GM12878 (cell line): ENCODE data around the gene TMEM132C. TPM values are rescaled to one million over a fixed set of nuclear protein-coding genes. Genes with fewer than 3 reads are reported as not detected.

Source experiments
- ATAC-seq: fragments of 200-7000 bp; cut with Tn5 transposase; 3 replicates; pipeline ENCODE4 v1.9.1; 2020; ENCODE audit warnings: mild to moderate bottlenecking, moderate library complexity
- BruUV-seq: library from RNA; stranded (reverse); fragments of 400-500 nt; replicated peaks from 2 replicates; lab custom pipeline; 2021; lab: Mats Ljungman, UMichigan
- CTCF ChIA-PET: fragments of 300-600 bp; sonication (Branson Sonifier 250); formaldehyde crosslinking; extraction: SDS; loops from one replicate; lab custom pipeline; 2021; ENCODE audit warnings: inconsistent platforms; lab: Yijun Ruan, JAX
- POLR2A ChIA-PET: fragments of 350-600 bp; formaldehyde crosslinking; extraction: SDS; loops from one replicate; lab custom pipeline; 2021; ENCODE audit warnings: inconsistent platforms; lab: Charles Lee
- RAD21 ChIA-PET: fragments of 300-600 bp; sonication (Branson Sonifier 250); formaldehyde crosslinking; loops from one replicate; lab custom pipeline; 2023; ENCODE audit warnings: antibody characterized with exemption; ENCODE audit not compliant: unreplicated experiment; lab: Charles Lee
- SMC1A ChIA-PET: fragments of 300-600 bp; sonication (Branson Sonifier 250); formaldehyde crosslinking; loops from one replicate; lab custom pipeline; 2023; ENCODE audit not compliant: unreplicated experiment, uncharacterized antibody; lab: Charles Lee
- DNase-seq: peaks from one replicate; pipeline ENCODE4 v3.0.0-alpha.2; 2011; ENCODE audit warnings: low read depth, low spot score
- FAIRE-seq: peaks from 3 replicates; lab custom pipeline; 2011; peaks lifted over from hg19 to GRCh38; lab: Jason Lieb, UNC
- H2AFZ ChIP-seq: 2 replicates; pipeline ENCODE4 v1.6.0; 2011; ENCODE audit warnings: low read depth, low read length, control low read depth; ENCODE audit not compliant: control insufficient read depth
- H3K27ac ChIP-seq: 2 replicates; pipeline ENCODE4 v1.5.1; 2011; ENCODE audit warnings: control low read depth; ENCODE audit not compliant: control insufficient read depth, insufficient read depth
- H3K27me3 ChIP-seq, 2 experiments: replicated peaks in 1 of 2; 2 replicates each; pipeline versions ENCODE4 v1.6.0 to v1.6.1; 2011; ENCODE audit warnings: low read length in 1 of 2; ENCODE audit not compliant: control insufficient read depth in 2 of 2, insufficient read depth in 2 of 2
- H3K36me3 ChIP-seq, 2 experiments: 2 replicates each; pipeline ENCODE4 v1.5.1; 2011; ENCODE audit warnings: low read length in 1 of 2; ENCODE audit not compliant: control insufficient read depth in 2 of 2, insufficient read depth in 2 of 2
- H3K4me1 ChIP-seq: 2 replicates; pipeline ENCODE4 v1.6.1; 2011; ENCODE audit warnings: mild to moderate bottlenecking, low read length, moderate library complexity, mixed read lengths; ENCODE audit not compliant: control insufficient read depth, insufficient read depth
- H3K4me2 ChIP-seq: 2 replicates; pipeline ENCODE4 v1.6.0; 2011; ENCODE audit warnings: control low read depth; ENCODE audit not compliant: control insufficient read depth, insufficient read depth
- H3K4me3 ChIP-seq: fragments of 200-600 bp; sonication (generic); 2 replicates; pipeline ENCODE4 v1.5.1; 2016
- H3K79me2 ChIP-seq: 2 replicates; pipeline ENCODE4 v1.6.0; 2011; ENCODE audit warnings: low read length; ENCODE audit not compliant: control insufficient read depth, insufficient read depth
- H3K9ac ChIP-seq: 2 replicates; pipeline ENCODE4 v1.8.0; 2011; ENCODE audit warnings: low read length, control low read depth, mixed read lengths; ENCODE audit not compliant: control insufficient read depth, insufficient read depth
- H3K9me3 ChIP-seq: replicated peaks from 3 replicates; pipeline ENCODE4 v1.5.1; 2011; ENCODE audit warnings: mild to moderate bottlenecking, low read length; ENCODE audit not compliant: control insufficient read depth, insufficient read depth
- H4K20me1 ChIP-seq: 2 replicates; pipeline ENCODE4 v1.6.0; 2011; ENCODE audit not compliant: control insufficient read depth, insufficient read depth
- BCL3 ChIP-seq: IDR thresholded peaks from 2 replicates; pipeline ENCODE4 v1.6.1; 2011; ENCODE audit warnings: borderline replicate concordance, low read depth, mild to moderate bottlenecking, moderate library complexity, low read length; ENCODE audit not compliant: insufficient read depth, poor library complexity, severe bottlenecking
- CREM ChIP-seq: IDR thresholded peaks from 2 replicates; pipeline ENCODE4 v1.6.1; 2014; ENCODE audit warnings: antibody characterized with exemption, low read depth
- KLF5 ChIP-seq: fragments of 450-650 bp; IDR thresholded peaks from 2 replicates; pipeline ENCODE4 v1.6.1; 2014; ENCODE audit warnings: mild to moderate bottlenecking; ENCODE audit not compliant: partially characterized antibody
- MYB ChIP-seq: fragments of 150-350 bp; IDR thresholded peaks from 2 replicates; pipeline ENCODE4 v1.6.1; 2014; ENCODE audit warnings: mild to moderate bottlenecking, low read depth, low read length, borderline replicate concordance
- POLR2AphosphoS5 ChIP-seq: IDR thresholded peaks from 2 replicates; pipeline ENCODE4 v1.6.1; 2011; ENCODE audit warnings: mild to moderate bottlenecking, low read length, inconsistent platforms
- POU2F2 ChIP-seq: IDR thresholded peaks from 3 replicates; pipeline ENCODE4 v1.6.1; 2011; ENCODE audit warnings: low read depth, mild to moderate bottlenecking, low read length, borderline replicate concordance
- ZSCAN29 ChIP-seq: fragments of 450-650 bp; IDR thresholded peaks from 2 replicates; pipeline ENCODE4 v1.6.1; 2017; ENCODE audit warnings: mild to moderate bottlenecking, moderate library complexity
- ZZZ3 ChIP-seq: IDR thresholded peaks from 2 replicates; pipeline ENCODE4 v1.6.1; 2011; ENCODE audit warnings: low read depth; ENCODE audit not compliant: control insufficient read depth, insufficient read length
- WGBS: methylation state at CpG from one replicate; pipeline ENCODE4 v1.1.6; 2016; ENCODE audit warnings: low lambda C conversion rate; ENCODE audit not compliant: insufficient replicate concordance, insufficient coverage; ENCODE audit errors: missing lambda C conversion rate; 5-methylcytosine and 5-hydroxymethylcytosine counted together
- in situ Hi-C: fragments of 300-500 bp; cut with MboI; formaldehyde crosslinking; loops from 9 replicates; pipeline ENCODE4 v1.14.3; 2018; ENCODE audit warnings: mixed read lengths
- intact Hi-C: fragments of 100-400 bp; cut with micrococcal nuclease; formaldehyde crosslinking; loops from one replicate; pipeline ENCODE4 v1.14.2; 2022; ENCODE audit not compliant: unreplicated experiment
- polyA plus RNA-seq, 11 experiments: library from polyadenylated mRNA; depleted of rRNA in 4 of 11; unstranded in 6 of 11; stranded (reverse) in 5 of 11; fragments of >200 nt; fragmentation: Nextera tagmentation in 4 of 11; fragmentation: Illumina TruSeq in 1 of 11; extraction: Ambion mirVana in 4 of 11; extraction: Trizol in 1 of 11; gene quantifications; 1 replicate in 1 of 11; 2 replicates in 10 of 11; pipeline versions ENCODE4 v1.2.1 to v1.2.3, GENCODE V29; 2011 to 2016; ENCODE audit warnings: inconsistent platforms in 2 of 11, missing spikeins in 2 of 11, low read depth in 1 of 11
- total RNA-seq, 4 experiments: library from RNA; depleted of rRNA in 3 of 4; stranded (reverse); fragments of >200 nt in 3 of 4; fragmentation: Illumina TruSeq in 1 of 4; extraction: Trizol in 1 of 4; gene quantifications; 2 replicates each; pipeline versions ENCODE4 v1.2.1 to v1.2.3, GENCODE V29; 2013 to 2021

Gene TMEM132C
- total and polyA plus RNA-seq, 10 of the 15 experiments (the other 5 are each of a cell fraction or from before 2014, with no cell fraction given): not detected

- no peak for ATAC-seq
- H2AFZ ChIP-seq: no peak overlapping the region
- ChIA-PET SMC1A (no interaction called here), RAD21 (no interaction called here), CTCF (no interaction called here), POLR2A (no interaction called here)
- no peak overlapping the region for H3K4me3 ChIP-seq
- no peak for TF ChIP-seq MYB
- no peak for TF ChIP-seq KLF5
- no peak for TF ChIP-seq BCL3
- no peak for FAIRE-seq
- H3K27ac ChIP-seq: no peak overlapping the region
- H3K9ac ChIP-seq: no peak overlapping the region
- intact Hi-C loops: loop anchor here (10.0 kb wide), 1 partner anchor 145 kb away; no protein-coding TSS in a partner anchor
- H3K36me3 ChIP-seq: no peaks in the 10 kb centered on the region
- H4K20me1 ChIP-seq: no peaks in the 10 kb centered on the region
- 0% methylated on average over 1 of the region's 1 CpG for WGBS
- in situ Hi-C loops: loop anchor here (5.0 kb wide), 1 partner anchor 1262 kb away; no protein-coding TSS in a partner anchor
- H3K9me3 ChIP-seq: no peaks in the 10 kb centered on the region
- no TSS peak for BruUV-seq
- H3K4me1 ChIP-seq: no peaks in the 10 kb centered on the region
- H3K4me2 ChIP-seq: no peak overlapping the region
- H3K79me2 ChIP-seq: no peaks in the 10 kb centered on the region
- H3K27me3 ChIP-seq: no peaks in the 10 kb centered on the region
- DNase-seq: no peak
Measured at GRCh38 chr12:128649902-128650301, 382.9 kb downstream of the TMEM132C start.

DNA sequence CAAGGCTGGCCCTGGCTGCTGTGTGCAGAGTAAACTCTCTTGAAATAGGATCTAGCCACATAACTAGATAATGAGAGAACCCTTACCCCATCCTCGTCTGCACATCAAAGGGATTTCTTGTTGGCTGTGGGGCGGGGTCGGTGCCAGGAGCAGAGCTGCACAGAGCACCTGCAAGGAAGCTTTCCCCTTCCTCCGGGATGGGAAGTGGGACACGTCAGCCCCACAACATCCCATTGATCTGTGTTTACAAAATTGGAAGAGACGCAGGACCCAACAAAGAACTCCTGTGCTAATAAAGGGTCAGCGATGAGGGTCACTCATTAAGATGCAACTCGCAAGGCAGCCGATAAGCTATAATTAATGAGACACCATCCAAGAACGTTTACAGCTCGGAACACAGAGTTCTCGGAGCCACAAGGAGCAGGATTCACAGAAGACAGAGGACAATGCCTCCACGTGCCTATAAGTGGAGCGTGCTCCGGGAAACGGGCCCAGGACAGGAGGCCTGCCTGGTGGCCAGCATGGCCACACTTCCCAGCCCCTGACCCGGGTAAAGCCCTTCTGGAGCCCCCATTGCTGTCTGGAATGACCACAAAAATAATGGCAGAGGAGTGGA, 385.3 kb downstream of the TMEM132C start:
- POLR2A ChIA-PET: no interaction called here
- Histone ChIP-seq H3K27ac (no peak overlapping the region), H3K9me3 (no peaks in the 10 kb centered on the region; the same call in 2 of the 3 replicates), H2AFZ (no peak overlapping the region), H3K36me3 (no peaks in the 10 kb centered on the region), H3K4me1 (no peaks in the 10 kb centered on the region), H3K9ac (no peak overlapping the region), H4K20me1 (no peaks in the 10 kb centered on the region), H3K79me2 (no peaks in the 10 kb centered on the region), H3K4me3 (no peak overlapping the region), H3K4me2 (no peak overlapping the region), H3K27me3 (no peaks in the 10 kb centered on the region)
- FAIRE-seq (no peak), DNase-seq (no peak), ATAC-seq (no peak)
- no TSS peak for BruUV-seq
- RAD21 ChIA-PET: no interaction called here
- in situ Hi-C loops: no loop called here
- intact Hi-C loops: no loop called here
- WGBS: 29% methylated on average over 17 of the region's 17 CpGs
- SMC1A ChIA-PET: no interaction called here
- TF ChIP-seq ZZZ3 (no peak), POLR2AphosphoS5 (no peak), CREM (no peak), POU2F2 (no peak), ZSCAN29 (no peak)
- CTCF ChIA-PET: no interaction called here
